Hematopoietic multipotent progenitor cell treated with erythropoietin and hydrocortisone succinate and interleukin-3 and kit ligand, for 17 days (in vitro differentiated cells): ENCODE results near the gene TSPO2.
"Not testable (repeated sequence)": the region's sequence is repeated elsewhere in the genome, so short reads cannot be mapped to it uniquely, and the experiment has no call there.

Source experiments
- DNase-seq: peaks from one replicate; pipeline ENCODE4 v3.0.0-alpha.2; 2015; ENCODE audit warnings: low spot score

Gene TSPO2

GRCh38 chr6:41042226-41043055 lies at the start of gene TSPO2:
TSPO2 (plus strand) TSS chr6:41042467; CDS start chr6:41042986, 519 bp downstream.
- DNase-seq = peak; percentile 91

GRCh38 chr6:40992746-40993145 lies 49.5 kb upstream of the TSPO2 start:
- no peak for DNase-seq

- DNase-seq = no peak
Observed at GRCh38 chr6:40996591-40997233, 45.6 kb upstream of the TSPO2 start.

GRCh38 chr6:40997234-40997957 lies 44.9 kb upstream of the TSPO2 start:
- no peak for DNase-seq

GRCh38 chr6:40998661-40999060 lies 43.6 kb upstream of the TSPO2 start:
- no peak for DNase-seq

- peak; percentile 43 for DNase-seq
Observed at GRCh38 chr6:40999569-40999968, 42.7 kb upstream of the TSPO2 start.

GRCh38 chr6:41000248-41000647 lies 42.0 kb upstream of the TSPO2 start:
- DNase-seq = no peak

GRCh38 chr6:41002168-41002567 lies 40.1 kb upstream of the TSPO2 start:
- DNase-seq = no peak

GRCh38 chr6:41006217-41006616 lies 36.0 kb upstream of the TSPO2 start:
- DNase-seq = peak; percentile 87

- not testable (repeated sequence) for DNase-seq
Observed at GRCh38 chr6:41006980-41007379, 35.3 kb upstream of the TSPO2 start.

- no peak for DNase-seq
Observed at GRCh38 chr6:41008011-41008410, 34.3 kb upstream of the TSPO2 start.

GRCh38 chr6:41009669-41010068 lies 32.6 kb upstream of the TSPO2 start:
- DNase-seq = no peak

- DNase-seq = no peak
Observed at GRCh38 chr6:41011673-41012072, 30.6 kb upstream of the TSPO2 start.

GRCh38 chr6:41013466-41014153 lies 28.7 kb upstream of the TSPO2 start:
- no peak for DNase-seq

GRCh38 chr6:41014780-41015179 lies 27.5 kb upstream of the TSPO2 start:
- no peak for DNase-seq

- not testable (repeated sequence) for DNase-seq
Observed at GRCh38 chr6:41015860-41016259, 26.4 kb upstream of the TSPO2 start.

GRCh38 chr6:41017663-41018062 lies 24.6 kb upstream of the TSPO2 start:
- DNase-seq = no peak

GRCh38 chr6:41021832-41022231 lies 20.4 kb upstream of the TSPO2 start:
- no peak for DNase-seq

GRCh38 chr6:41022294-41022693 lies 20.0 kb upstream of the TSPO2 start:
- DNase-seq = no peak

GRCh38 chr6:41023114-41023513 lies 19.2 kb upstream of the TSPO2 start:
- DNase-seq = no peak

- no peak for DNase-seq
Observed at GRCh38 chr6:41025966-41026530, 16.2 kb upstream of the TSPO2 start.

- no peak for DNase-seq
Observed at GRCh38 chr6:41027241-41027640, 15.0 kb upstream of the TSPO2 start.
